ENCODE results near the gene GRAP. TPM values are rescaled to one million over a fixed set of nuclear protein-coding genes. Genes with fewer than 3 reads are reported as not detected.

Gene GRAP
- total and polyA plus RNA-seq, 9 of the 15 experiments (the other 6 are each of a cell fraction or from before 2014, with no cell fraction given): 0.07 to 0.41 (median 0.19) TPM; not detected in 5

- peak; percentile 87 for TF ChIP-seq RBM25 (IDR thresholded peaks at IDR 0.05; ENCODE audit: low read depth, low read length, severe bottlenecking)
- no peak for TF ChIP-seq ZNF165 (CRISPR knock-in tag; IDR thresholded peaks at IDR 0.05; ENCODE audit: borderline replicate concordance)
- peak; percentile 17; the same call in 1 of the 2 replicates for TF ChIP-seq ESRRA (IDR thresholded peaks at IDR 0.05; ENCODE audit: borderline replicate concordance, low read depth)
- no peak for TF ChIP-seq ZNF253 (CRISPR knock-in tag; conservative IDR thresholded peaks at IDR 0.05)
- no peak for TF ChIP-seq ARID3A (IDR thresholded peaks at IDR 0.05; ENCODE audit: borderline replicate concordance, low read depth, low read length)
- no peak for TF ChIP-seq KAT7 (CRISPR knock-in tag; IDR thresholded peaks at IDR 0.05; ENCODE audit: borderline replicate concordance)
- TF ChIP-seq ZBTB7A (IDR thresholded peaks at IDR 0.05; ENCODE audit: borderline replicate concordance, control insufficient read depth, low read depth, low read length): 0 out of 2 replicates have a peak, but pooled peaks have one; percentile 36
- peak; percentile 34; the same call in 1 of the 2 replicates for TF ChIP-seq ZKSCAN1 (IDR thresholded peaks at IDR 0.05; ENCODE audit: low read depth, low read length)
- TF ChIP-seq KDM4B (IDR thresholded peaks at IDR 0.05; ENCODE audit: borderline replicate concordance in 2 of 2, low read depth in 1 of 2): no peak
- peak; percentile 59 for TF ChIP-seq CBFA2T3 (IDR thresholded peaks at IDR 0.05)
- no peak for TF ChIP-seq SAFB2 (IDR thresholded peaks at IDR 0.05; ENCODE audit: borderline replicate concordance, low read depth, low read length, severe bottlenecking)
- no peak for TF ChIP-seq CAMTA2 (CRISPR knock-in tag; conservative IDR thresholded peaks at IDR 0.05)
Measured at GRCh38 chr17:19023209-19023999, 23.4 kb downstream of the GRAP start (continued).

Measured in K562 (cell line).